Esophagus squamous epithelium (tissue), 4 donors: Measurements from ENCODE around the gene KANSL3.

Experiments used
- CTCF ChIP-seq, 6 experiments: fragments of 450-650 bp in 4 of 6; fragments of 200-600 bp in 2 of 6; sonication (generic) in 2 of 6; IDR thresholded peaks; one replicate each; pipeline ENCODE4 v1.5.1; 2016 to 2019; ENCODE audit warnings: antibody characterized with exemption in 6 of 6, mild to moderate bottlenecking in 4 of 6, moderate library complexity in 4 of 6
- POLR2A ChIP-seq, 4 donors: fragments of 450-650 bp; IDR thresholded peaks; one replicate each; pipeline ENCODE4 v1.6.1; 2017; ENCODE audit warnings: antibody characterized with exemption in 4 of 4, mild to moderate bottlenecking in 4 of 4, moderate library complexity in 3 of 4

GRCh38 chr2:96664366-96664925 lies 26.3 kb upstream of the KANSL3 start:
- no peak for TF ChIP-seq CTCF (IDR thresholded peaks at IDR 0.05)
- TF ChIP-seq POLR2A (IDR thresholded peaks at IDR 0.05) = no peak
